ENCODE measurements around the gene TAL2. TPM values are rescaled to one million over a fixed set of nuclear protein-coding genes. Genes with fewer than 3 reads are reported as not detected.

Gene TAL2
- total and polyA plus RNA-seq, 10 of the 15 experiments (the other 5 are each of a cell fraction or from before 2014, with no cell fraction given) = 0.16 to 0.51 (median 0.34) TPM; not detected in 1

- Histone ChIP-seq H3K4me1 (ENCODE audit: control insufficient read depth, insufficient read depth, low read length) (peaks cover 4% of the 10 kb centered on the region; the same call in 1 of the 2 replicates), H3K36me3 (ENCODE audit: control insufficient read depth in 2 of 2, insufficient read depth in 2 of 2, low read length in 1 of 2) (no peaks in the 10 kb centered on the region), H3K27me3 (replicated peaks in 1 of 2; ENCODE audit: control insufficient read depth in 2 of 2, insufficient read depth in 2 of 2, low read length in 1 of 2) (no peaks in the 10 kb centered on the region), H3K9ac (ENCODE audit: control insufficient read depth, insufficient read depth, low read length) (no peak overlapping the region), H3K4me2 (ENCODE audit: control insufficient read depth, insufficient read depth) (peak overlapping the region; percentile 41; the same call in 1 of the 2 replicates), H2AFZ (ENCODE audit: control insufficient read depth, low read depth, low read length) (peak overlapping the region; percentile 67), H3K27ac (ENCODE audit: control insufficient read depth, insufficient read depth) (no peak overlapping the region), H3K9me3 (replicated peaks; ENCODE audit: control insufficient read depth, insufficient read depth, low read length) (peaks cover 1% of the 10 kb centered on the region; the same call in 2 of the 3 replicates), H4K20me1 (ENCODE audit: control insufficient read depth, insufficient read depth) (no peaks in the 10 kb centered on the region), H3K79me2 (ENCODE audit: control insufficient read depth, insufficient read depth, low read length) (no peaks in the 10 kb centered on the region), H3K4me3 (no peak overlapping the region)
- in situ Hi-C loops (cut with MboI) (no loop called here), intact Hi-C loops (cut with micrococcal nuclease; ENCODE audit: unreplicated experiment) (no loop called here)
- peak; percentile 57 for ATAC-seq
- ChIA-PET CTCF (no interaction called here), SMC1A (ENCODE audit: uncharacterized antibody, unreplicated experiment) (interaction anchor here (1.0 to 1.5 kb wide), 3 partner anchors 9 to 35 kb away, joined by 4 to 5 read pairs (median 4); no protein-coding TSS in a partner anchor), RAD21 (ENCODE audit: unreplicated experiment) (interaction anchor here (0.9 kb wide), 1 partner anchor 35 kb away, joined by 3 read pairs; no protein-coding TSS in a partner anchor), POLR2A (no interaction called here)
- BruUV-seq (replicated peaks) = no TSS peak
- DNase-seq (ENCODE audit: low read depth, low spot score) = no peak
- peak; percentile 88 for FAIRE-seq
- WGBS (ENCODE audit: insufficient coverage, insufficient replicate concordance, low lambda C conversion rate, missing lambda C conversion rate) = 17% methylated on average over 3 of the region's 3 CpGs
- TF ChIP-seq HSF1 (IDR thresholded peaks at IDR 0.05; ENCODE audit: low read depth, low read length) = no peak
- TF ChIP-seq, protein P1, sequence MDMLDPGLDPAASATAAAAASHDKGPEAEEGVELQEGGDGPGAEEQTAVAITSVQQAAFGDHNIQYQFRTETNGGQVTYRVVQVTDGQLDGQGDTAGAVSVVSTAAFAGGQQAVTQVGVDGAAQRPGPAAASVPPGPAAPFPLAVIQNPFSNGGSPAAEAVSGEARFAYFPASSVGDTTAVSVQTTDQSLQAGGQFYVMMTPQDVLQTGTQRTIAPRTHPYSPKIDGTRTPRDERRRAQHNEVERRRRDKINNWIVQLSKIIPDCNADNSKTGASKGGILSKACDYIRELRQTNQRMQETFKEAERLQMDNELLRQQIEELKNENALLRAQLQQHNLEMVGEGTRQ (IDR thresholded peaks at IDR 0.05; ENCODE audit: borderline replicate concordance, low read depth, low read length) = no peak
- no peak for TF ChIP-seq TCF7 (IDR thresholded peaks at IDR 0.05; ENCODE audit: borderline replicate concordance)
- TF ChIP-seq MAX (IDR thresholded peaks at IDR 0.05; ENCODE audit: low read depth, low read length) = no peak
- TF ChIP-seq GATAD2B (conservative IDR thresholded peaks at IDR 0.05; ENCODE audit: low read depth) = no peak
- peak; percentile 87 for TF ChIP-seq SPI1 (IDR thresholded peaks at IDR 0.05; ENCODE audit: borderline replicate concordance, insufficient read depth, low read depth, low read length)
- TF ChIP-seq GABPA (IDR thresholded peaks at IDR 0.05; ENCODE audit: low read depth) = peak; percentile 69
- TF ChIP-seq MLLT1 (IDR thresholded peaks at IDR 0.05) = no peak
- no peak for TF ChIP-seq RELA (IDR thresholded peaks at IDR 0.05; ENCODE audit: borderline replicate concordance, partially characterized antibody)
- no peak for TF ChIP-seq NKRF (conservative IDR thresholded peaks at IDR 0.05)
- TF ChIP-seq, protein P2, sequence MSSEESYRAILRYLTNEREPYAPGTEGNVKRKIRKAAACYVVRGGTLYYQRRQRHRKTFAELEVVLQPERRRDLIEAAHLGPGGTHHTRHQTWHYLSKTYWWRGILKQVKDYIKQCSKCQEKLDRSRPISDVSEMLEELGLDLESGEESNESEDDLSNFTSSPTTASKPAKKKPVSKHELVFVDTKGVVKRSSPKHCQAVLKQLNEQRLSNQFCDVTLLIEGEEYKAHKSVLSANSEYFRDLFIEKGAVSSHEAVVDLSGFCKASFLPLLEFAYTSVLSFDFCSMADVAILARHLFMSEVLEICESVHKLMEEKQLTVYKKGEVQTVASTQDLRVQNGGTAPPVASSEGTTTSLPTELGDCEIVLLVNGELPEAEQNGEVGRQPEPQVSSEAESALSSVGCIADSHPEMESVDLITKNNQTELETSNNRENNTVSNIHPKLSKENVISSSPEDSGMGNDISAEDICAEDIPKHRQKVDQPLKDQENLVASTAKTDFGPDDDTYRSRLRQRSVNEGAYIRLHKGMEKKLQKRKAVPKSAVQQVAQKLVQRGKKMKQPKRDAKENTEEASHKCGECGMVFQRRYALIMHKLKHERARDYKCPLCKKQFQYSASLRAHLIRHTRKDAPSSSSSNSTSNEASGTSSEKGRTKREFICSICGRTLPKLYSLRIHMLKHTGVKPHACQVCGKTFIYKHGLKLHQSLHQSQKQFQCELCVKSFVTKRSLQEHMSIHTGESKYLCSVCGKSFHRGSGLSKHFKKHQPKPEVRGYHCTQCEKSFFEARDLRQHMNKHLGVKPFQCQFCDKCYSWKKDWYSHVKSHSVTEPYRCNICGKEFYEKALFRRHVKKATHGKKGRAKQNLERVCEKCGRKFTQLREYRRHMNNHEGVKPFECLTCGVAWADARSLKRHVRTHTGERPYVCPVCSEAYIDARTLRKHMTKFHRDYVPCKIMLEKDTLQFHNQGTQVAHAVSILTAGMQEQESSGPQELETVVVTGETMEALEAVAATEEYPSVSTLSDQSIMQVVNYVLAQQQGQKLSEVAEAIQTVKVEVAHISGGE (CRISPR knock-in tag; IDR thresholded peaks at IDR 0.05) = no peak
Measured at GRCh38 chr9:105672711-105673234, 10.5 kb downstream of the TAL2 start.
